ENCODE results near the gene OLA1.
A peak's percentile ranks its signal among the peaks of the same experiment; 100 is the strongest.

Gene OLA1

DNA sequence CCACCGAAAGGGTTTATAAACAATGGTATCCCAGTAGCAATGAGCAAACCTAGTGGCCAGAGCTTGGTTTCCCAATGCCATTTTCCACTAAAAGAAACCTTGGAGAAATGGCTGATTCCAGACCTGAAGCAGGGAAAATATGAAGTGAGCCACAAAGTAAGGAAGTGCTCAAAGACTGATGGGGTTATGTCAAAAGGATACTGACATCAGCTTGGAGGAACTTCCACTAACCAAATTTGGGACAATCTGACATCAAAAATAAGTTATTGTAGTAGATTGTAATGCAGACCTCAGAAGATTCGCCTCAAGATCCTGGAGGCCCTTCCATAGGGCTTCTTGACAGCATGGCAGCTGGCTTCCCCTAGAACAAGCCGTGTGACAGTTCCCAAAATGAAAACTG lies 203.8 kb downstream of the OLA1 start:
- H3K4me3 ChIP-seq (ENCODE audit: low read depth, low read length), result no peak overlapping the region
- TF ChIP-seq, protein P1, sequence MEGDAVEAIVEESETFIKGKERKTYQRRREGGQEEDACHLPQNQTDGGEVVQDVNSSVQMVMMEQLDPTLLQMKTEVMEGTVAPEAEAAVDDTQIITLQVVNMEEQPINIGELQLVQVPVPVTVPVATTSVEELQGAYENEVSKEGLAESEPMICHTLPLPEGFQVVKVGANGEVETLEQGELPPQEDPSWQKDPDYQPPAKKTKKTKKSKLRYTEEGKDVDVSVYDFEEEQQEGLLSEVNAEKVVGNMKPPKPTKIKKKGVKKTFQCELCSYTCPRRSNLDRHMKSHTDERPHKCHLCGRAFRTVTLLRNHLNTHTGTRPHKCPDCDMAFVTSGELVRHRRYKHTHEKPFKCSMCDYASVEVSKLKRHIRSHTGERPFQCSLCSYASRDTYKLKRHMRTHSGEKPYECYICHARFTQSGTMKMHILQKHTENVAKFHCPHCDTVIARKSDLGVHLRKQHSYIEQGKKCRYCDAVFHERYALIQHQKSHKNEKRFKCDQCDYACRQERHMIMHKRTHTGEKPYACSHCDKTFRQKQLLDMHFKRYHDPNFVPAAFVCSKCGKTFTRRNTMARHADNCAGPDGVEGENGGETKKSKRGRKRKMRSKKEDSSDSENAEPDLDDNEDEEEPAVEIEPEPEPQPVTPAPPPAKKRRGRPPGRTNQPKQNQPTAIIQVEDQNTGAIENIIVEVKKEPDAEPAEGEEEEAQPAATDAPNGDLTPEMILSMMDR (IDR thresholded peaks at IDR 0.05; ENCODE audit: insufficient read depth, low read depth, low read length, missing control alignments), result no peak
- no peak for DNase-seq (ENCODE audit: low read depth)

DNA sequence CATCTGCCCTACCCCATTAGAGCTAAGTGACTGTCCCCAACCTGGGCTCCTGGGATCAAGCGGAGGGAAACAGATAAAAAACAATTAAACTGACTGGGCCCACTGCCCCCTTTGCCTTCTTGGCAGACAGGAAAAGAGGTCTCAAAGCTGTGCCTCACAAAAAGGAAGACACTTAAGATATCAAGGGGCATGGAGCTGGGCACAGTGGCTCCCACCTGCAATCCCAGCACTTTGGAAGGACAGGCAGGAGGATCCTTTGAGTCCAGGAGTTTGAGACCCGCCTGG lies 208.0 kb downstream of the OLA1 start:
- no peak for DNase-seq (ENCODE audit: low read depth)
- TF ChIP-seq, protein P1 (IDR thresholded peaks at IDR 0.05; ENCODE audit: insufficient read depth, low read depth, low read length, missing control alignments), result no peak
- H3K4me3 ChIP-seq (ENCODE audit: low read depth, low read length), result no peak overlapping the region

- H3K4me3 ChIP-seq (ENCODE audit: low read depth, low read length), result peak overlapping the region; percentile 11
- peak; percentile 95 for DNase-seq (ENCODE audit: low read depth)
- TF ChIP-seq, protein P1 (IDR thresholded peaks at IDR 0.05; ENCODE audit: insufficient read depth, low read depth, low read length, missing control alignments), result peak; percentile 83
These were observed 208.5 kb downstream of the OLA1 start for GRCh38 chr2:174039551-174040416.

DNA sequence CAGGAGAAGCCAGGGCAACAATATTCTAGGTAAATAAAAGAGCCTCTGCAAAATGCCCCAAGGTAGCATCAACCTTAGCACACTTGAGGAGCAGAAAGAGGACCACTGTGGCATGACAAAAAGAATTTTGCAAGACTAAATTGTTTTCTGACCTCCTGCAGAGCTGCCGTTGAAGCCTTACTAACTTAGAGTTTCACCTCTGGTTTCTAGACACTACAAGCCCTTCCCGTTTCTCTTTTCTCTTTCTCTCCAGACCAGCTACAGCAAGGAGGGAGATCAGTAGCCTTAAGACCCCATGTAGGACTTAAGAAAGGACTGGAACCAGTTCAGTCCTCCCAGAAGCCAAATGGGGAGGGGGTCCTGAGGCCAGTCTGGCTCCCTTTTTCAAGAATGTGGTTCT lies 209.9 kb downstream of the OLA1 start:
- peak; percentile 70 for DNase-seq (ENCODE audit: low read depth)

DNA sequence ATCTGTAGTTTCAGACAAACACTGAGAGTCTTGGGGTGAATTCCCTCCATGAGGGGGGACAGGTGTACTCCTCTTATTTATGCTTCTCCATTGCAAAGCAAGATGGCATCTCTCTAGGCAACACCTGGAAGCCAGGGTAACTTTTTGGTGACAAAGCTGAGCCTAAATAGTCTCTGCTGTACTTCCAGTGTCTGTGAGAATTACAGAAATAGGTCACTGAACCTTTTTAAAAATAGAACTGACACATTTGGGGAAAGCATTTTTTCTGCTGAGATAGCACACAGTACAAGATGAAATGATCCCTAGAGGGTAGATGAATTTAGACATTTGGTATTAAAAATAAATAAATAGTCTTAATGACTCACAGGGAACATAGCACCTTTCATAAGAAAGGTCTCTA lies 211.5 kb downstream of the OLA1 start:
- TF ChIP-seq, protein P1 (IDR thresholded peaks at IDR 0.05; ENCODE audit: insufficient read depth, low read depth, low read length, missing control alignments), result no peak

More for the DNA sequence above, 209.9 kb downstream of the OLA1 start:
- H3K4me3 ChIP-seq (ENCODE audit: low read depth, low read length), result no peak overlapping the region; the same call in 1 of the 2 replicates
- TF ChIP-seq, protein P1 (IDR thresholded peaks at IDR 0.05; ENCODE audit: insufficient read depth, low read depth, low read length, missing control alignments), result no peak

DNA sequence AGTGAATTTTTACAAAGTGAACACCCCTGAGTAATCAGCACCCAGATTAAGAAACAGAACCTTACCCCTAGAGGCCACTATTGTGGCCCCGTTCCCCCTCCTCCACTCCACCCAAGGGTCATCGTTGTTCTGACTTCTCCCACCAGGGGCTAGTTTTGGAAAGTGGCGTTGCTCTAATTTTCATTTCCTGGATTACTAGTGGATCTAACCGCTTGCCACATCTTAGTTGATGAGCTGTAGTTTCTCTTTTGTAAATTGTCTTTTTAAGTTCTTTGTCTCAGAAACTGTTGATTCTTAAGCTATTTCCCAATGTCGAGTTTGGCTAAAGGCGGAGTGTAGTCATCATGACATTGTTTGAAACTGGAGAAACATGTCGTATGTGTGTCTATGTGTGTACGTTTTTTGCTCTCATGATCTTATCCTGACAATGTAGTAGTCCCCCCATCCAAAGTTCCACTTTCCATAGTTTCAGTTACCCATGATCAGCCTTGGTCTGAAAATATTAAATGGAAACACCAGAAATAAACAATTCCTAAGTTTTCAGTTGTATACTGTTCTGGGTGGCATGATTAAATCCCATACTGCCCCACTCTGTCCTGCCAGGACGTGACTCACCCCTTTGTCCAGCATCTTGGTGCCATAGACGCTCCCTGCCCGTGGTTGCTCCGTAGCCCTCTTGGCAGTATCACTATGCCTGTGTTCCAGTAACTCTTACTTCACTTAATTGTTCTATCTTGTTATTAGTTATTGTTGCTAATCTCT lies 212.2 kb downstream of the OLA1 start:
- DNase-seq (ENCODE audit: low read depth), result peak; percentile 31
- TF ChIP-seq, protein P1 (IDR thresholded peaks at IDR 0.05; ENCODE audit: insufficient read depth, low read depth, low read length, missing control alignments), result peak; percentile 18
- no peak overlapping the region for H3K4me3 ChIP-seq (ENCODE audit: low read depth, low read length)

More for the DNA sequence above, 211.5 kb downstream of the OLA1 start:
- no peak overlapping the region for H3K4me3 ChIP-seq (ENCODE audit: low read depth, low read length)
- DNase-seq (ENCODE audit: low read depth), result peak; percentile 67

All from GM12865 (cell line).